HEK293 (cell line): ENCODE measurements around the gene MRNIP.

Experiments used
- BCL6B ChIP-seq: fragments of 450-650 bp; formaldehyde crosslinking; IDR thresholded peaks from 2 replicates; pipeline ENCODE4 v1.5.1; 2017; ENCODE audit warnings: missing biosample characterization, missing genetic modification characterization
- EGR2 ChIP-seq: fragments of 450-650 bp; formaldehyde crosslinking; IDR thresholded peaks from 2 replicates; pipeline ENCODE4 v1.5.1; 2016; ENCODE audit warnings: low read depth, missing biosample characterization, missing genetic modification characterization
- ELK4 ChIP-seq: IDR thresholded peaks from 2 replicates; pipeline ENCODE4 v1.6.1; 2011; ENCODE audit warnings: mild to moderate bottlenecking, low read depth, low read length, borderline replicate concordance
- KLF7 ChIP-seq: fragments of 450-650 bp; formaldehyde crosslinking; IDR thresholded peaks from 2 replicates; pipeline ENCODE4 v1.5.1; 2016; ENCODE audit warnings: missing biosample characterization, missing genetic modification characterization, borderline replicate concordance
- KLF9 ChIP-seq: fragments of 450-650 bp; formaldehyde crosslinking; IDR thresholded peaks from 2 replicates; pipeline ENCODE4 v1.5.1; 2016; ENCODE audit warnings: missing biosample characterization, missing genetic modification characterization, low read depth
- PRDM2 ChIP-seq: fragments of 450-650 bp; formaldehyde crosslinking; IDR thresholded peaks from 2 replicates; pipeline ENCODE4 v1.5.1; 2016; ENCODE audit warnings: missing biosample characterization, missing genetic modification characterization, borderline replicate concordance
- PRDM4 ChIP-seq: fragments of 450-650 bp; formaldehyde crosslinking; IDR thresholded peaks from 2 replicates; pipeline ENCODE4 v1.5.1; 2017; ENCODE audit warnings: missing biosample characterization, missing genetic modification characterization
- YY2 ChIP-seq: fragments of 450-650 bp; formaldehyde crosslinking; IDR thresholded peaks from 2 replicates; pipeline ENCODE4 v1.5.1; 2016; ENCODE audit warnings: missing biosample characterization, missing genetic modification characterization
- ZFP3 ChIP-seq: fragments of 450-650 bp; formaldehyde crosslinking; IDR thresholded peaks from 2 replicates; pipeline ENCODE4 v1.5.1; 2016; ENCODE audit warnings: low read depth, missing biosample characterization, missing genetic modification characterization
- ZNF112 ChIP-seq: fragments of 450-650 bp; formaldehyde crosslinking; IDR thresholded peaks from 2 replicates; pipeline ENCODE4 v1.5.0; 2017; ENCODE audit warnings: missing biosample characterization, missing genetic modification characterization
- ZNF146 ChIP-seq: fragments of 450-650 bp; formaldehyde crosslinking; IDR thresholded peaks from 2 replicates; pipeline ENCODE4 v1.5.1; 2016; ENCODE audit warnings: missing biosample characterization, missing genetic modification characterization
- ZNF155 ChIP-seq: fragments of 450-650 bp; formaldehyde crosslinking; IDR thresholded peaks from 2 replicates; pipeline ENCODE4 v1.5.1; 2016; ENCODE audit warnings: missing biosample characterization, missing genetic modification characterization
- ZNF211 ChIP-seq: fragments of 450-650 bp; formaldehyde crosslinking; IDR thresholded peaks from 2 replicates; pipeline ENCODE4 v1.5.1; 2016; ENCODE audit warnings: low read depth, missing biosample characterization, missing genetic modification characterization
- ZNF24 ChIP-seq: fragments of 450-650 bp; formaldehyde crosslinking; IDR thresholded peaks from 2 replicates; pipeline ENCODE4 v1.5.1; 2016; ENCODE audit warnings: missing biosample characterization, missing genetic modification characterization
- ZNF335 ChIP-seq: fragments of 450-650 bp; formaldehyde crosslinking; conservative IDR thresholded peaks from 2 replicates; pipeline ENCODE4 v1.5.1; 2016; ENCODE audit warnings: missing biosample characterization, missing genetic modification characterization
- ZNF501 ChIP-seq: fragments of 450-650 bp; formaldehyde crosslinking; IDR thresholded peaks from 2 replicates; pipeline ENCODE4 v1.5.1; 2016; ENCODE audit warnings: missing biosample characterization, missing genetic modification characterization
- ZNF561 ChIP-seq: fragments of 450-650 bp; IDR thresholded peaks from 2 replicates; pipeline ENCODE4 v1.5.1; 2018; ENCODE audit warnings: missing biosample characterization, missing genetic modification characterization, borderline replicate concordance
- ZNF747 ChIP-seq: fragments of 450-650 bp; formaldehyde crosslinking; IDR thresholded peaks from 2 replicates; pipeline ENCODE4 v1.5.1; 2016; ENCODE audit warnings: missing biosample characterization, missing genetic modification characterization
- ZNF76 ChIP-seq: fragments of 450-650 bp; formaldehyde crosslinking; IDR thresholded peaks from 2 replicates; pipeline ENCODE4; 2016; ENCODE audit warnings: low read depth, missing biosample characterization, missing genetic modification characterization, borderline replicate concordance
- ZNF777 ChIP-seq: fragments of 450-650 bp; formaldehyde crosslinking; IDR thresholded peaks from 2 replicates; pipeline ENCODE4 v1.5.1; 2017; ENCODE audit warnings: missing biosample characterization, missing genetic modification characterization, borderline replicate concordance
- ZSCAN30 ChIP-seq: fragments of 450-650 bp; IDR thresholded peaks from 2 replicates; pipeline ENCODE4 v1.5.1; 2018; ENCODE audit warnings: missing biosample characterization, mild to moderate bottlenecking, missing genetic modification characterization, moderate library complexity
- TF ChIP-seq, protein P1 (sequence below): fragments of 450-650 bp; formaldehyde crosslinking; conservative IDR thresholded peaks from 2 replicates; pipeline ENCODE4 v1.5.1; 2016; ENCODE audit warnings: low read depth, missing biosample characterization, missing genetic modification characterization

Gene MRNIP

GRCh38 chr5:179820483-179821297, 37.9 kb downstream of the MRNIP start, which contains the start of gene SQSTM1 (continued):
- no peak for TF ChIP-seq ELK4
- TF ChIP-seq ZNF112 (tag by site-specific recombination), result no peak
- no peak for TF ChIP-seq BCL6B (tag by site-specific recombination)
- TF ChIP-seq ZNF335 (tag by site-specific recombination), result peak; percentile 57
- TF ChIP-seq KLF9 (tag by site-specific recombination), result peak; percentile 82
- no peak for TF ChIP-seq ZFP3
- no peak for TF ChIP-seq PRDM2 (tag by site-specific recombination)
- no peak for TF ChIP-seq ZNF211 (tag by site-specific recombination)
- TF ChIP-seq ZNF76 (tag by site-specific recombination), result peak; percentile 72
- TF ChIP-seq ZNF561 (tag by site-specific recombination), result peak; percentile 34; the same call in 1 of the 2 replicates
- peak; percentile 51; the same call in 1 of the 2 replicates for TF ChIP-seq PRDM4
- TF ChIP-seq, protein P1, sequence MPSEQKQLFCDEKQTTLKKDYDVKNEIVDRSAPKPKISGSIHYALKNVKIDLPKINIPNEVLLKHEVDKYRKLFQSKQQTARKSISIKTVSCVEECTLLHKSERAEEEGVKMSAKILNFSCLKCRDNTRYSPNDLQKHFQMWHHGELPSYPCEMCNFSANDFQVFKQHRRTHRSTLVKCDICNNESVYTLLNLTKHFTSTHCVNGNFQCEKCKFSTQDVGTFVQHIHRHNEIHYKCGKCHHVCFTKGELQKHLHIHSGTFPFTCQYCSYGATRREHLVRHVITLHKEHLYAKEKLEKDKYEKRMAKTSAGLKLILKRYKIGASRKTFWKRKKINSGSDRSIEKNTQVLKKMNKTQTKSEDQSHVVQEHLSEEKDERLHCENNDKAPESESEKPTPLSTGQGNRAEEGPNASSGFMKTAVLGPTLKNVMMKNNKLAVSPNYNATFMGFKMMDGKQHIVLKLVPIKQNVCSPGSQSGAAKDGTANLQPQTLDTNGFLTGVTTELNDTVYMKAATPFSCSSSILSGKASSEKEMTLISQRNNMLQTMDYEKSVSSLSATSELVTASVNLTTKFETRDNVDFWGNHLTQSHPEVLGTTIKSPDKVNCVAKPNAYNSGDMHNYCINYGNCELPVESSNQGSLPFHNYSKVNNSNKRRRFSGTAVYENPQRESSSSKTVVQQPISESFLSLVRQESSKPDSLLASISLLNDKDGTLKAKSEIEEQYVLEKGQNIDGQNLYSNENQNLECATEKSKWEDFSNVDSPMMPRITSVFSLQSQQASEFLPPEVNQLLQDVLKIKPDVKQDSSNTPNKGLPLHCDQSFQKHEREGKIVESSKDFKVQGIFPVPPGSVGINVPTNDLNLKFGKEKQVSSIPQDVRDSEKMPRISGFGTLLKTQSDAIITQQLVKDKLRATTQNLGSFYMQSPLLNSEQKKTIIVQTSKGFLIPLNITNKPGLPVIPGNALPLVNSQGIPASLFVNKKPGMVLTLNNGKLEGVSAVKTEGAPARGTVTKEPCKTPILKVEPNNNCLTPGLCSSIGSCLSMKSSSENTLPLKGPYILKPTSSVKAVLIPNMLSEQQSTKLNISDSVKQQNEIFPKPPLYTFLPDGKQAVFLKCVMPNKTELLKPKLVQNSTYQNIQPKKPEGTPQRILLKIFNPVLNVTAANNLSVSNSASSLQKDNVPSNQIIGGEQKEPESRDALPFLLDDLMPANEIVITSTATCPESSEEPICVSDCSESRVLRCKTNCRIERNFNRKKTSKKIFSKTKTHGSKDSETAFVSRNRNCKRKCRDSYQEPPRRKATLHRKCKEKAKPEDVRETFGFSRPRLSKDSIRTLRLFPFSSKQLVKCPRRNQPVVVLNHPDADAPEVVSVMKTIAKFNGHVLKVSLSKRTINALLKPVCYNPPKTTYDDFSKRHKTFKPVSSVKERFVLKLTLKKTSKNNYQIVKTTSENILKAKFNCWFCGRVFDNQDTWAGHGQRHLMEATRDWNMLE, result no peak
- TF ChIP-seq ZNF155, result no peak
- peak; percentile 81; the same call in 1 of the 2 replicates for TF ChIP-seq ZNF24
- peak; percentile 34; the same call in 1 of the 2 replicates for TF ChIP-seq ZSCAN30
- 0 out of 2 replicates have a peak, but pooled peaks have one; percentile 44 for TF ChIP-seq ZNF501 (tag by site-specific recombination)
- peak; percentile 59 for TF ChIP-seq YY2
- 0 out of 2 replicates have a peak, but pooled peaks have one; percentile 66 for TF ChIP-seq KLF7 (tag by site-specific recombination)
- TF ChIP-seq ZNF777 (tag by site-specific recombination), result peak; percentile 29; the same call in 1 of the 2 replicates
- TF ChIP-seq EGR2 (tag by site-specific recombination), result peak; percentile 51; the same call in 1 of the 2 replicates
- TF ChIP-seq ZNF747 (tag by site-specific recombination), result no peak
- TF ChIP-seq ZNF146 (tag by site-specific recombination), result 0 out of 2 replicates have a peak, but pooled peaks have one; percentile 37
